ENCODE measurements around the gene CEP128.

Gene CEP128

GRCh38 chr14:80771201-80771600, 170.3 kb downstream of the CEP128 start:
- no peak for DNase-seq (ENCODE audit: low read depth)

GRCh38 chr14:80770114-80770908, 171.2 kb downstream of the CEP128 start:
- DNase-seq (ENCODE audit: low read depth): no peak

GRCh38 chr14:80768646-80769045, 172.9 kb downstream of the CEP128 start:
- DNase-seq (ENCODE audit: low read depth): no peak

- no peak for DNase-seq (ENCODE audit: low read depth)
These were observed 176.5 kb downstream of the CEP128 start for GRCh38 chr14:80764921-80765507.

GRCh38 chr14:80764496-80764895, 177.0 kb downstream of the CEP128 start:
- peak; percentile 8 for DNase-seq (ENCODE audit: low read depth)

- DNase-seq (ENCODE audit: low read depth): peak; percentile 12
These were observed 178.8 kb downstream of the CEP128 start for GRCh38 chr14:80762641-80763228.

- no peak for DNase-seq (ENCODE audit: low read depth)
These were observed 186.8 kb downstream of the CEP128 start for GRCh38 chr14:80754696-80755095.

GRCh38 chr14:80751285-80751684, 190.3 kb downstream of the CEP128 start:
- DNase-seq (ENCODE audit: low read depth): no peak

- DNase-seq (ENCODE audit: low read depth): no peak
These were observed 215.3 kb downstream of the CEP128 start for GRCh38 chr14:80726211-80726610.

GRCh38 chr14:80718940-80719339, 222.6 kb downstream of the CEP128 start:
- no peak for DNase-seq (ENCODE audit: low read depth)

- no peak for DNase-seq (ENCODE audit: low read depth)
These were observed 227.1 kb downstream of the CEP128 start for GRCh38 chr14:80714474-80714873.

GRCh38 chr14:80713076-80713850, 228.3 kb downstream of the CEP128 start:
- no peak for DNase-seq (ENCODE audit: low read depth)

GRCh38 chr14:80705241-80705980, 236.1 kb downstream of the CEP128 start:
- DNase-seq (ENCODE audit: low read depth): no peak

GRCh38 chr14:80700601-80701000, 240.9 kb downstream of the CEP128 start:
- DNase-seq (ENCODE audit: low read depth): no peak

GRCh38 chr14:80699861-80700260, 241.7 kb downstream of the CEP128 start:
- no peak for DNase-seq (ENCODE audit: low read depth)

- no peak for DNase-seq (ENCODE audit: low read depth)
These were observed 242.6 kb downstream of the CEP128 start for GRCh38 chr14:80698974-80699373.

- DNase-seq (ENCODE audit: low read depth): no peak
These were observed 245.7 kb downstream of the CEP128 start for GRCh38 chr14:80695869-80696268.

GRCh38 chr14:80692903-80693302, 248.6 kb downstream of the CEP128 start:
- DNase-seq (ENCODE audit: low read depth): no peak

GRCh38 chr14:80681651-80682050, 259.9 kb downstream of the CEP128 start:
- DNase-seq (ENCODE audit: low read depth): peak; percentile 37

GRCh38 chr14:80679273-80679672, 262.3 kb downstream of the CEP128 start:
- peak; percentile 12 for DNase-seq (ENCODE audit: low read depth)

GRCh38 chr14:80678436-80678835, 263.1 kb downstream of the CEP128 start:
- no peak for DNase-seq (ENCODE audit: low read depth)

GRCh38 chr14:80669426-80669825, 272.1 kb downstream of the CEP128 start:
- DNase-seq (ENCODE audit: low read depth): peak; percentile 13

All from amniotic epithelial cell (primary cell).